Measurements from ENCODE around the gene TANGO2.

The TANGO2 gene

GRCh38 chr22:20021196-20022181 lies 579 bp downstream of the TANGO2 start:
- Histone ChIP-seq H3K4me3 (ENCODE audit: low read depth, low read length) (peak overlapping the region; percentile 88), H3K27ac (peak overlapping the region; percentile 76), H3K27me3 (ENCODE audit: insufficient read depth, low read depth, severe bottlenecking) (peaks cover 4% of the 10 kb centered on the region), H3K9me3 (ENCODE audit: severe bottlenecking) (no peaks in the 10 kb centered on the region), H3K36me3 (no peaks in the 10 kb centered on the region; the same call in none of the 2 replicates)
- no peak for TF ChIP-seq CTCF (IDR thresholded peaks at IDR 0.05; ENCODE audit: low read depth, low read length)
- DNase-seq, result no peak

- no peak for TF ChIP-seq CTCF (IDR thresholded peaks at IDR 0.05; ENCODE audit: low read depth, low read length)
- Histone ChIP-seq H3K4me3 (ENCODE audit: low read depth, low read length) (no peak overlapping the region), H3K9me3 (ENCODE audit: severe bottlenecking) (no peaks in the 10 kb centered on the region), H3K36me3 (no peaks in the 10 kb centered on the region; the same call in 1 of the 2 replicates), H3K27me3 (ENCODE audit: insufficient read depth, low read depth, severe bottlenecking) (peaks cover 4% of the 10 kb centered on the region), H3K27ac (no peak overlapping the region)
- DNase-seq, result no peak
Observed at GRCh38 chr22:20022231-20022977, 1.5 kb downstream of the TANGO2 start.

GRCh38 chr22:20022978-20023613 lies 2.2 kb downstream of the TANGO2 start:
- Histone ChIP-seq H3K9me3 (ENCODE audit: severe bottlenecking) (no peaks in the 10 kb centered on the region), H3K4me3 (ENCODE audit: low read depth, low read length) (no peak overlapping the region), H3K36me3 (no peaks in the 10 kb centered on the region; the same call in 1 of the 2 replicates)

GRCh38 chr22:20024225-20024624 lies 3.3 kb downstream of the TANGO2 start:
- peak; percentile 77 for DNase-seq
- Histone ChIP-seq H3K9me3 (ENCODE audit: severe bottlenecking) (no peaks in the 10 kb centered on the region), H3K4me3 (ENCODE audit: low read depth, low read length) (no peak overlapping the region), H3K27ac (no peak overlapping the region), H3K27me3 (ENCODE audit: insufficient read depth, low read depth, severe bottlenecking) (no peaks in the 10 kb centered on the region), H3K36me3 (no peaks in the 10 kb centered on the region; the same call in 1 of the 2 replicates)
- TF ChIP-seq CTCF (IDR thresholded peaks at IDR 0.05; ENCODE audit: low read depth, low read length), result no peak

More at GRCh38 chr22:20022978-20023613, 2.2 kb downstream of the TANGO2 start:
- Histone ChIP-seq H3K27me3 (ENCODE audit: insufficient read depth, low read depth, severe bottlenecking) (no peaks in the 10 kb centered on the region), H3K27ac (no peak overlapping the region)
- TF ChIP-seq CTCF (IDR thresholded peaks at IDR 0.05; ENCODE audit: low read depth, low read length), result no peak
- no peak for DNase-seq

- no peak for DNase-seq
- Histone ChIP-seq H3K27me3 (ENCODE audit: insufficient read depth, low read depth, severe bottlenecking) (no peaks in the 10 kb centered on the region), H3K4me3 (ENCODE audit: low read depth, low read length) (no peak overlapping the region), H3K9me3 (ENCODE audit: severe bottlenecking) (no peaks in the 10 kb centered on the region), H3K36me3 (no peaks in the 10 kb centered on the region; the same call in 1 of the 2 replicates), H3K27ac (no peak overlapping the region)
- no peak for TF ChIP-seq CTCF (IDR thresholded peaks at IDR 0.05; ENCODE audit: low read depth, low read length)
Observed at GRCh38 chr22:20024650-20025397, 3.9 kb downstream of the TANGO2 start.
